ENCODE measurements around the gene PGM2.

DNA sequence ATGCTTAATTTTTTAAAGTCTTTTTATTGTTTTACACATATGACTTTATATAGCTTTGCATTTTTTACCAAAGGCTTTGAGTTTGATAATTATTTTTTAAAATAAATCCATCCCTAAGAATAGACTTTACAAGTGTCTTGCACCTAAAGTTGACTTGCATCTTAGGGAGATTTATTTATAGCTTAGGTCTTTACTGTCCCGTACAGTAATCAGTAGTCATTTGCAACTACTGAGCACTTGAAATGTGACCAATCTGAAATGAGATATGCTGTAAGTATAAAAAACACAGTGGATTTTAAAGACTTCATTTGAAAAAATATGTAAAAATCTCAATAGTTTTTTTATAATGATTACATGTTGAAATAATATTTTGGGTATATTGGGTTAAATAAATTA lies 83.6 kb downstream of the PGM2 start:
- TF ChIP-seq, protein P1, sequence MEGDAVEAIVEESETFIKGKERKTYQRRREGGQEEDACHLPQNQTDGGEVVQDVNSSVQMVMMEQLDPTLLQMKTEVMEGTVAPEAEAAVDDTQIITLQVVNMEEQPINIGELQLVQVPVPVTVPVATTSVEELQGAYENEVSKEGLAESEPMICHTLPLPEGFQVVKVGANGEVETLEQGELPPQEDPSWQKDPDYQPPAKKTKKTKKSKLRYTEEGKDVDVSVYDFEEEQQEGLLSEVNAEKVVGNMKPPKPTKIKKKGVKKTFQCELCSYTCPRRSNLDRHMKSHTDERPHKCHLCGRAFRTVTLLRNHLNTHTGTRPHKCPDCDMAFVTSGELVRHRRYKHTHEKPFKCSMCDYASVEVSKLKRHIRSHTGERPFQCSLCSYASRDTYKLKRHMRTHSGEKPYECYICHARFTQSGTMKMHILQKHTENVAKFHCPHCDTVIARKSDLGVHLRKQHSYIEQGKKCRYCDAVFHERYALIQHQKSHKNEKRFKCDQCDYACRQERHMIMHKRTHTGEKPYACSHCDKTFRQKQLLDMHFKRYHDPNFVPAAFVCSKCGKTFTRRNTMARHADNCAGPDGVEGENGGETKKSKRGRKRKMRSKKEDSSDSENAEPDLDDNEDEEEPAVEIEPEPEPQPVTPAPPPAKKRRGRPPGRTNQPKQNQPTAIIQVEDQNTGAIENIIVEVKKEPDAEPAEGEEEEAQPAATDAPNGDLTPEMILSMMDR (IDR thresholded peaks at IDR 0.05; ENCODE audit: low read length), result no peak
- TF ChIP-seq EZH2 (IDR thresholded peaks at IDR 0.05; ENCODE audit: borderline replicate concordance, low read length), result no peak

Data from OCI-LY1 (cell line).